GF-D8 (cell line): ENCODE results near the gene ITCH.
A peak's percentile ranks its signal among the peaks of the same experiment; 100 is the strongest.
"Not testable (repeated sequence)": the region's sequence is repeated elsewhere in the genome, so short reads cannot be mapped to it uniquely, and the experiment has no call there.

ENCODE experiments used
- DNase-seq: peaks from one replicate; lab custom pipeline; 2025; lab: John Stamatoyannopoulos, UW

The ITCH gene

DNA sequence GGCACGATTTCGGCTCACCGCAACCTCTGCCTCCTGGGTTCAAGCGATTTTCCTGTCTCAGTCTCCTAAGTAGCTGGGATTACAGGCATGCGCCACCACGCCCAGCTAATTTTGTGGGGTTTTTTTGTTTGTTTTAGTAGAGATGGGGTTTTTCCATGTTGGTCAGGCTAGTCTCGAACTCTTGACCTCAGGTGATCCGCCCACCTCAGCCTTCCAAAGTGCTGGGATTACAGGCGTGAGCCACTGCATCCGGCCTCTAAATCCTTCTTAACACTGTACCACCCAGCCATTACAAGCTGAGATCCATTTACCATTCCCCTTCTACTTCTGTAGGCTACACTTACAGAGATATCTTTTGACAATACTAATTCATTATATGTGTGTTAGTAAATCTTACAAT lies 51.5 kb downstream of the ITCH start:
- not testable (repeated sequence) for DNase-seq

DNA sequence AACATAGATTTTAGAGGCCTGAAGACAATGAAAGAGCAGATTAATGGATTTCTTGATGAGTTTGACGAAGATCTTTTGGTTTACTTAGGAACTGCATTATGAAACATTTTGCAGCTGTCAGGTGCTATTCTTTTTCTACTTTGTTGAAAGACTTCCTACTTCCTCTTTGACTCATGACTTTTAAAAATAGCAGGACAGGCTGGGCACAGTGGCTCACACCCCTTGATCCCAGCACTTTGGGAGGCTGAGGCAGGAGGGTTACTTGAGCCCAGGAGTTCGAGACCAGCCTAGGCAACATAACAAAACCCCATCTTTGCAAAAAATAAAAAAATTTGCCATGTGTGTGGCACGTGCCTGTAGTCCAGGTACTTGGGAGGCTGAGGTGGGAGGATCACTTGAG lies 52.0 kb downstream of the ITCH start:
- peak; percentile 78 for DNase-seq

DNA sequence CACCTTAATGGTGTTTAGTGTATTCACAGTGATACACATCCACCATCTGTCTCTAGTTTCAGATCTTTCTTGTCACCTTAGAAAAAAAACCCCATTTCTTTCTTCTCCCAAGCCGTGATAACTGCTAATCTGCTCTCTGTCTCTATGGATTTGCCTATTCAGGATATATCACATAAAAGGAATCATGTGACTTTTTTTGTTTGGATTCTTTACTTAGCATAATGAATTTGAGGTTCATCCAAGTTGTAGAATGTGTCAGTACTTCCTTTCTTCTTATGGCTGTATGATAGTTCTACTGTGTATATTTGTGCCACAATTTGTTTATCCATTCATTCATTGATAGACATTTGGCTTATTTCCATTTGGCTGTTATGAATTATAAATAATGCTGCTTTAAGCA lies 57.1 kb downstream of the ITCH start:
- no peak for DNase-seq

DNA sequence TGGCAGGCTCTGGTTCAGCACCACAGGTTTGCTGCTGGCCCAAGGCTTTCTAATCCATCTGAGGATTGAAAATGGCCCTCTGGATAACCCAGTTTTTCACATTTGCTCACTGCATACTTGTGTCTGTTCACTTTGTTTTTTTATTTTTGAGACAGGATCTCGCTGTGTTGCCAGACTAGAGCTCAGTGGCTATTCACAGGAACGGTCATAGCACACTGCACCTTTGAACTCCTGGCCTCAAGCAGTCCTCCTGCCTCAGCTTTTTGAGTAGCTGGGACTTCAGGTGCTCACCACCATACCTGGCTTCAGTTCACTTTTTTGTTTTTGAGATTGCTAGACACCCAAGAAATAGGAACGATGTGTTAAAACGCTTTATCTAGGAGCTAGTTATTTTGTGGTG lies 57.9 kb downstream of the ITCH start:
- DNase-seq, result no peak

DNA sequence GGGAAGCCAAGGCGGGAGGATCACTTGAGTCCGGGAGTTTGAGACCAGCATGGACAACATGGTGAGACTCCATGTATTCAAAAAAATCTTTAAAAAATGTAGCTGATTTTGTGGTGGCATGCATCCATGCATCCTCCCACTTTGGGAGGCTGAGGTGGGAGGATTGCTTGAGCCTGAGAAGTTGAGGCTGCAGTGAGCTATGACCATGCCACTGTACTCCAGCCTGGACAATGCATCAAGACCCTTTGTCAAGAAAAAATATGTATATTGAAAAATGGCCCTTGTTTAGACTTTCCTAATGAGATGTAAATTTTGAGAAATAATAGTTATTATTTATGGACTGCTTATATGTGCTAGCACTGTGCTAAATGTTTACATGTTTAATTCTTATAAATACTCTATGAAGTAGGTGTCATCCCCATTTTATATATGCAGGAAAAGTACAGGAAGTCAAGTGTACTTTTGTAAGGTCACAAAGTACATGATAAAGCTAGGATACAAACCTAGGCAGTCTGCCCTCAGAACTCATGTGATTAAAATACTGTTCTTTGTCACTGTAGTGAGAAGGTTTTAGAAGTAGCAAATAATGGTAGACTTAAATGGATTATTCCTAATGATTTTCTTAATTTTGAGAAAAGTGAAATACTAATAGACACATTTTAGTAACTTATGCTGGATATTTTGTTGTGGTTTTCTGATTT lies 58.8 kb downstream of the ITCH start:
- DNase-seq, result no peak

DNA sequence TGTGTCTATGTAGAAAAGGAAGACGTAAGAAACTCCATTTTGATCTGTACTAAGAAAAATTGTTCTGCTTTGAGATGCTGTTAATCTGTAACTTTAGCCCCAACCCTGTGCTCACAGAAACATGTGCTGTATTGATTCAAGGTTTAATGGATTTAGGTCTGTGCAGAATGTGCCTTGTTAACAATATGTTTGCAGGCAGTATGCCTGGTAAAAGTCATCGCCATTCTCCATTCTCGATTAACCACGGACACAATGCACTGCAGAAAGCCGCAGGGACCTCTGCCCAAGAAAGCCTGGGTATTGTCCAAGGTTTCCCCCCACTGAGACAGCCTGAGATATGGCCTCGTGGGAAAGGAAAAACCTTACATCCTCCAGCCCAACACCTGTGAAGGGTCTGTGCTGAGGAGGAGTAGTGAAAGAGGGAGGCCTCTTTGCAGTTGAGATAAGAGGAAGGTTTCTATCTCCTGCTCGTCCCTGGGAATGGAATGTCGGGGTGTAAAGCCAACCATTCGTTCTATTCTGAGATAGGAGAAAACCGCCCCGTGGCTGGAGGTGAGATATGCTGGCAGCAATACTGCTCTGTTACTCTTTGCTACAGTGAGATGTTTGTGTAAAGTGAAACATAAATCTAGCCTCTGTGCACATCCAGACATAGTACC lies 62.1 kb downstream of the ITCH start:
- not testable (repeated sequence) for DNase-seq

DNA sequence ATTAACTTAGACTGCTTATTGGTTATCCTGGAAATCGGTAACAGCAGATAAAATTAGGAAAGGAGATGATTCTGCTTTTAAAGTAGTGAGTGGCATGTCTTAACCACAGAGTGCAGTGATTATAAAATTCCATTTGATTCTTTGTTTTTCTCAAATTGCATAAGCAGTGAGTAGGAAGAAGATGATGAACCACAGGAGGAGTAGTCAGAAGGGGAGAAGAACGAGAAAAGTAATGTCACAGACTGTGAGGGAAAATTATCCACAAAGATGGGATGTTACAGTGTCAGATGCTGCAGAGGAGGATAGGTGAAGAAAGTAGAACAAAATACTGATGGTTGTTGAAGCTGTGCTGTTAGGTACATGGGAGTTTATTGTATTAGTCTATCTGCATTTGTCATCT lies 63.0 kb downstream of the ITCH start:
- DNase-seq, result no peak

DNA sequence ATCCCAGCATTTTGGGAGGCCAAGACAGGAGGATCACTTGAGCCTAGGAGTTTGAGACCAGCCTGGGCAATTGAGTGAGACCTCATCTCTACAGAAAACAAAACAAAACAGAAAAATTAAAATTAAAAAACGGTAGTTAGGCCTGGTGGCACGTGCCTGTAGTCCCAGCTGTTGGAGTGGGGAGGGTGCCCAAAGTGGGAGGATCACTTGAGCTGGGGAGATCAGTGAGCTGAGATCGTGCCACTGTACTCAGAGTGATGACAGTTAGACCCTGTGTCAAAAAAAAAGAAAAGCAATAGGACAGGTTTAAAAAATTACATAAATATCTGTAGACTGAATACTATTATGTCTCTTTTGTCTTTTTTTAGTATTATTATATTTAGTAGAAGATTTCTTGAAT lies 64.3 kb downstream of the ITCH start:
- DNase-seq, result no peak

DNA sequence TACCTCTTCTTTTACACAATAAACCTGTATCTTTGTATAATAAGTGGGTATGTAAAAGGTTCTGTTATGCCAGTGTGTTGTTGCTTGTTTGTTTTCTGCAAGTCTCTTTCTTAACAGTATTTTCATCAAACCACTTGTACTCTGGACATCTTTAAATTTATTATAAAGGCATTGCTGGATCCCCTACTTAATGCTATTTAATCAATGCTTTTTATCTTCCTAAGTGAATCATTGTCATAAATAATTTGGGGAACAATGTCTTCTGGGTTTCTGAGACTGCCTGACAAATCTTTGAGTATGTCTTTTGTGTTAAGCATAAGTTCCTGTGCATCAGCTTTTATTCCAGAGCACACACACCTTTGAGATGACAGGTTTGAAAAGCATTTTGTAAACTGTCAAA lies 64.7 kb downstream of the ITCH start:
- no peak for DNase-seq

DNA sequence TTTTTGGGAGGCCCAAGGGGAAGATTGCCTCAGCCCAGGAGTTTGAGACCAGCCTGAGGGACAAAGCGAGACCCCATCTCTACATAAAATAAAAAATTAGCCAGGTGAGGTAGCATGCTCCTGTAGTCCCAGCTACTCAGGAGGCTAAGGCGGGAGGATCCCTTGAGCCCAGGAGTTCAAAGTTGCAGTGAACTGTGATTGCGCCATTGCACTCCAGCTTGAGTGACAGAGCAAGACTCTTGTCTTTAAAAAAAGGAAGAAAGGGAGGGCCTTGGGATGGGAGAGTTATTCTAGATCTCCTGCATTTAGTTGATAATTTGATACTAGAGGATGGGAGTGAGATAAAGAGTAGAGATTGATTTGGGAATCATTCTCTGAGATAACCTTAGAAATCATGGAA lies 68.1 kb downstream of the ITCH start:
- DNase-seq, result no peak

DNA sequence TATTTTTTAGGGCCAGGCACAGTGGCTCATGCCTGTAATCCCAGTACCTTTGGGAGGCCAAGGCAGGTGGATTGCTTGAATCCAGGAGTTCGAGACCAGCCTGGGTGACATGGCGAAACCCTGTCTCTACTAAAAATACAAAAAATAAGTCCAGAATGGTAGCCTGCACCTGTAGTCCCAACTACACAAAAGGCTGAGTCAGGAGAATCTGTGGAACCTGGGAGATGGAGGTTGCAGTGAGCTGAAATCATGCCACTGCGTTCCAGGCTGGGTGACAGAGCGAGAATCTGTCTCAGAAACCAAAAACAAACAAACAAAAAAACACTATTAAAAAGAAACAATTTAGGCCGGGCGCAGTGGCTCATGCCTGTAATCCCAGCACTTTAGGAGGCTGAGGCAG lies 69.6 kb downstream of the ITCH start:
- DNase-seq, result not testable (repeated sequence)

DNA sequence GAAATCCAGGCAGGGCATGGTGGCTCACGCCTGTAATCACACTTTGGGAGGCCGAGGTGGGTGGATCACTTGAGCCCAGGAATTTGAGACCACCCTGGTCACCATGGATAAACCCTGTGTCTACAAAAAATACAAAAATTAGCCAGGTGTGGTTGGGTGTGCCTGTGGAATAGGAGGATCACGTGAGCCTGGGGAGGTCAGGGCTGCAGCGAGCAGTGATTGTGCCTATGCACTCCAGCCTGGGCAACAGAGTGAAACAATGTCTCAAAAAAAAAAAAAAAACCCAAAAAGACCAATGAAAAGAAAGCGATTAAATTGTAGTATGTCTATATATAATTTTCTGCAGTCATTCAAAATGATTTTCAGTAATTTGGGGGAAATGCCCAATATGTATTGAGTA lies 70.3 kb downstream of the ITCH start:
- DNase-seq, result no peak

DNA sequence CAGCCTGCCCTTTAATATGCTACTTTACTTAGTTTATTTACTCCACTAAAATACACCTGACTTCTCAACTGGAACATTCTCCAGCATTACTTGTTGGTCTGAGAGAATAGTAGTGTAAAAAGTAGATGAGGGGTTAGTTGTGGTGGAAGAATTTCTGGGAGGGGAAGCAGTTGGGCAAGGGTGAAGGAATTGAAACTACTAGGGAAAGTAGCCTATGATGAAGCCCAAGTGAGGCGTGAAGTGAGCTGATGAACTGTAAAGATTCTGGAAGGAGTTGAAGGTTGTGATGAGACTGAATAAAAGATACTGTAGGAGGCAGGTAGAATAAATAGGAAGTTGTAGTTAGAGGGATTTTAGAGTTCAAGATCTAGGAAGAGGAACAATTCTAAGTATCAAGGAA lies 72.5 kb downstream of the ITCH start:
- DNase-seq, result no peak

DNA sequence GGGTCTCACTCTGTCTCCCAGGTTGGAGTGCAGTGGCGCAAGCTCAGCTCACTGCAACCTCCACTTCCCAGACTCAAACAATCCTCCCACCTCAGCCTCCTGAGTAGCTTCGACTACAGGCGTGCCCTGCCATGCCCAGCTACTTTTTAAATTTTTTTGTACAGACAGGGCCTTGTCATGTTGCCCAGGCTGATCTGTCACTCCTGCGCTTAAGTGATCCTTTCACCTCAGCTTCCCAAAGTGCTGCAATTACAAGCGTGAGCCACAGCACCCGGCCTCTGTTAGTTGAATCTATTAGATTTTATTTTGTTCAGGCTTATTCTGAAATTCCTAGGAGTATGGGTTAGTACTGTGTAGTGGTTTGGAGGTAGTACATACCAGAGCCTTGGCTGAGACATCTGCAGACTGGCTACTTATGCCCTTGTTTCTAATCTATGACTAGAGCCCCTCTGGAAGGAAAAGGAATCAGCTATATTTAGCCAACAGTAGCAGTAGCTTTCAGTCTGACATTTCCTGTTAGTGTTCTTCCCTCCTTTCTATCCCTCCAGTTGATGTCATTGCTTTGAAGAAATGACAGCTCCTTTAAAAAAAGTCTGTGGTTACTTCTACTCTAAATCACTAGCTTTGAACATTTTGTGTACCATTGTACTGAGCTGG lies 74.4 kb downstream of the ITCH start:
- DNase-seq, result no peak

DNA sequence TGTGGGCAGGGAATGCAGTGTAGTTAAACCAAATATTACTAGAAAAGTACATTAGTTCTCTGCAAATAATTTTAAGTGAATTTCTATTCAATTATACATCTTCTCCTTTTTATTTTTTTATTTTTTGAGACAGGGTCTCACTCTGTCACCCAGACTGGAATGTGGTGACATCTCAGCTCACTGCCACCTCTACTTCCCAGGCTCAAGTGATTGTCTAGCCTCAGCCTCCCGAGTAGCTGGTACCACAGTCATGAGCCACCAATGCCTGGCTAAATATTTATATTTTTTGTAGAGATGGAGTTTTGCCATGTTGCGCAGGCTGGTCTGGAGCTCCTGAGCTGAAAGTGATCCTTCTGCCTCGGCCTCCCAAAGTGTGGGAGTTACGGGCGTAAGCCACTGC lies 76.1 kb downstream of the ITCH start:
- DNase-seq, result no peak

DNA sequence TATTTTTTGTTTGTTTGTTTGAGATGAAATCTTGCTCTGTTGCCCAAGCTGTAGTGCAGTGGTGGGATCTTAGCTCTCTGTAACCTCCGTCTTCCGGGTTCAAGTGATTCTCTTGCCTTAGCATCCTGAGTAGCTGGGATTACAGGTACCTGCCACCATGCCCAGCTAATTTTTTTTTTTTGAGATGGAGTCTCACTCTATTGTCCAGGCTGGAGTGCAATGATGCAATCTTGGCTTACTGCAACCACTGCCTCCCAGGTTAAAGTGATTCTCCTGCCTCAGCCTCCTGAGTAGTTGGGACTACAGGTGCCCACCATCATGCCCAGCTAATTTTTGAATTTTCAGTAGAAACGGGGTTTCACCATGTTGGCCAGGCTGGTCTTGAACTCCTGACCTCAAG lies 78.3 kb downstream of the ITCH start:
- not testable (repeated sequence) for DNase-seq

DNA sequence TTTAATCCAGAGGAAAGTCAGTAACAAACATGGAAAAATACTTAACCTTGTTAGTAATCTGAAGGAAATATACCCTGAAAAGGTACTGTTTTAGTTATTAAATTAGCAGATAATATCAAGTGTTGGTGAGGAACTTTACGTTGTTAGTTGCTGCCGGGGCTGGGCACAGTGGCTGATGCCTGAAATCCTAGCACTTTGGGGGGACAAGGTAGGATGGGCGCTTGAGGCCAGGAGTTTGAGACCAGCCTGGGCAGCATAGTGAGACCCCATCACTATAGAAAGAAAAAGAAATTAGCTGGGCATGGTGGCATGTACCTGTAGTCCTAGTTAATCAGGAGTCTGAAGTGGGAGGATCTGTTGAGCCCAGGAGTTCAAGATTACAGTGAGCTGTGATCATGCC lies 80.5 kb downstream of the ITCH start:
- DNase-seq, result no peak

DNA sequence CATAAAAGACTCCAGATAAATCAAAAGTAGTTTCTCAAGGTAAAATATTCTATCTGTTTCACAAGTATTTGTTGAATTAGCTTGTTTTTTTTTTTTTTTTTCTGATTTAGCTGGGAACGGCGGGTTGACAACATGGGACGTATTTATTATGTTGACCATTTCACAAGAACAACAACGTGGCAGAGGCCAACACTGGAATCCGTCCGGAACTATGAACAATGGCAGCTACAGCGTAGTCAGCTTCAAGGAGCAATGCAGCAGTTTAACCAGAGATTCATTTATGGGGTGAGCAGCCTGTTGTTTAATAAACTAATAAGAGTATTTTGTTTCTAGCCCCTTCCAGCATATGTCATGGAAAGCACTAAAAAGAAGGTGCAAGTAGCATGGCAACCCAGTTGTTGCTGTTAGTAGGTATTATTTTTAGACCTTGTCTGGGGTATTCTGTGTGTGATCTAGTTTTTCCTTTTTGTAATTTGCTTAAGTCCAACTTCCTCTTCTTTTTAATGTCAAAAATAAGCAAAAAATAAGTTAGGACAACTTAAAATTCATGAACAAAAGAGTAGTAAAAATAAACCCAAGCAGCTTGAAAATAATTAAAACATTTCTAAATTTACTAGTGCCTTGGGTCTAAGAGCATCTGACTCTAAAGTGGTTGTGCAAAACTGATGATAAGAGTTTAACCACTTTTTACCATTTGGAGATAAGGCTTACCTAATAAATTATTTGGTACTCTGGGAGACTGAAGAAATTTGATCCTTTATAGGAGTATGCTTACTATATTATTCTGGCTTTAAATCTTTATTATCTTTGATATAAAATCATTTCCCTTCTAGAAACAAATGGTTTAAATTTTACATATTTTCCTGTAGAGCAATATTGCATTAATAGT lies 82.3 kb downstream of the ITCH start:
- DNase-seq, result no peak

DNA sequence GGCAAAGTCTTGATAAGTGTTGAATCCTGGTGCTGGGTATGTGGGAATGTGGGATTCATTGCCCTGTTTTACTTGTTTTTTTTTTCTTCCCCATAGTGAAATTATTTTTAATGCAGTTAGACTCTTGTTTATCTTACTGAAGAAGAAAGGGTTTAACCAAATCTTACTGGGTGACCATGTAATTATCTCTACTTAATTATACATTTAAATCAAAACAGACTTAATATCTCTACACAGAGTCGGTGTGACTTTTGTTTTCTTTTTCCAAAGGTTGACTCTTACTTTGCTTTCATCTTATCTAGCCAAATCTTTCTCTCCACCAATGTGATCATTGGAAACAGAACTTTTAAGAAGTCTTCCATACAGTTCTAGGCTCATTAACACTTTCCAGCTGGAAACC lies 85.4 kb downstream of the ITCH start:
- no peak for DNase-seq

DNA sequence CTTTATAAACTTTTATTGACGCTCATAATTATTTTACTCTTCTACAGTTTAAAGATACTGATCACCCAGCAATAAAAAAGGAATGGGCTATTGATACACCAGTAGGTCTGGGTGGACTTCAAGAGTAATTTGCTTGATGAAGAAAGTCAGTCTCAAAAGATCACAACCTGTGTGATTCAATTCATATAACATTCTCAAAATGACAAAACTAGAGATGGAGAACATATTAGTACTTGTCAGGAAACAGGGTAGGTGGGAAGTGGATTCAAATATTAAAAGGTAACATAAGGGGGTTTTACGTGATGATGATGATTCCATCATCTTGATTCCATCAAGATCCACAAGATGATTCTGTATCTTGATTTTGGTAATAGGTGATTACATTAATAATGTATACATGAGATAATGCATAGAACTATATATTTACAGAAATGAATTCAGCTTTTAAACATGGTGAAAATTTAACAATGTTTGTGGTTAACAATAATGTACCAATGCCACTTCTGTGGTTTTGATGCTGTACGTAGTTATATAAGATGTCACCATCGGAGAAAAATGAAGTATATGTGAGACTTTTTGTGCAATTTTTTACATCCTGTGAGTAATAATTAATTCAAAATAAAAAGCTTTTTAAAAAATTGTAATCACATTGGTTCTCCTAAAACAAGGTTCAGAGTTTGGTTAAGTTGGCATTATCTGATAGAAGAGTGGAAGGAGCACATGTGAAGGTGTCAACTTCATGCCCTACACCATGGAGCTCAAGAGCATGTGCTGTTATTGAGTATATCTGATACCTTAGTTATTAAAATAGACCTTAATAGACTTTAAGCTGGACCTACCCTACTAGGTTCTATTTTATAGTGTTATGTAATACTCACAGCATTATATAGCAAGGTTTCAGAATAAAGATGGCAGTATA lies 86.9 kb downstream of the ITCH start:
- no peak for DNase-seq

DNA sequence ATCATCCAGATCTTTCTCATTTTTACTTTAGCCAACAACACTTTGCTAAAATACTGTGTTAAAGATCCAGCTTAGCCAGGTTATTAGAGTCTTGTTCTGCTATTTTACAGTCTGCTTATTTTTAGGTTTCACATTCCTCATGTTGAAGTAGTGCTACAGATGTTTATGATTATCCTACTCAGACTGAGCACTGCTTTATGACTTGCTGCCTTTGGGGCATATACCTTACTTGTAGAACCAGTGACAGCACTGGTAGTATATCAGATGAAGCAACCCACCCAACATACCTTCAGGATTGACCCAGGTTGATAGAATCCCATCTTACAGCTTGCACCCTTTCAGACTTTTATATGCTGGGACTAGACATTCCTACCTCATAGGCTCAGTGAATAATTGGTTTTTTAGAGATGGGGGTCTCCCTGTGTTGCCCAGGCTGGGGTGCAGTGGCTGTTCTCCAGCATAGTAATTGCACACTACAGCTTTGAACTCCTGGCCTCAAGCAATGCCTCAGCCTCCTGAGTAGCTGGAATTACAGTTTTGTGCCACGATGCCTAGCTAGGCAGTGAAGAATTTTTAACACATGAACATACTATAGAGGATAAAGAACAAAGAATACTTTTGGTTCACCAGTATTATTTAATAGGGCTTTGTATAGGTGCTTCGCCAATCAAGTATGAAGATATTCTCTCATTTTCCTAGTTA lies 89.4 kb downstream of the ITCH start:
- DNase-seq, result no peak
